Peyer's patch (tissue), 4 donors: ENCODE measurements around the gene NTN5.

Experiments
- POLR2A ChIP-seq, 2 donors: fragments of 450-650 bp; IDR thresholded peaks; one replicate each; pipeline ENCODE4 v1.5.1; 2017; ENCODE audit warnings: antibody characterized with exemption in 2 of 2, mild to moderate bottlenecking in 2 of 2, moderate library complexity in 2 of 2
- TF ChIP-seq, protein P1 (sequence below), 6 experiments: fragments of 450-650 bp in 4 of 6; fragments of 200-600 bp in 2 of 6; sonication (generic) in 1 of 6; IDR thresholded peaks; one replicate each; pipeline ENCODE4 v1.5.1; 2017 to 2019; ENCODE audit warnings: antibody characterized with exemption in 6 of 6, mild to moderate bottlenecking in 3 of 6, moderate library complexity in 1 of 6

DNA sequence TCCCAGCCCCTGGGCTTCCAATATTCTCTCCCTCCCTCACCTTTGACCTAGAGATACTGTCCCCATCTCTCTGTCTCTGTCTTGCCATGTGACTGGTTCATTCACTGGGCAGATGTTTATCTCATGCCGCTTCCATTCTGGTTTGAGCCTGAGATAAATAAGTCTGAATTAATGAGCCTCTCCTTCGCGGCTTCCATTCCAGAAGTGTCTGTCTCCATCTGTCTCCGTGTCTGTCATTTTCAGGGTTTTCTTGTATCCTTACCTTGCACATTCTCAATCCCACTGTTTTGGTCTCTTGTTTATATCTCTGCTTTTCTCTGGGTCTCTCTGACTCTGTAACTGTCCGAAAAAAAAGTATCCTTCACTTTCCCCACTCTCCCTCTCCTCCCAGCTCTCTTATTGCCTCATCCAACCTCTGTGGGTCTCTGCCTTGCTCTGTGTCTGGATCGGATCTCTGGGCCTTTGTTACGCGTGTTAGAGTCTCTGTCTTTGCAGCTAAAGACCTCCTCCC lies 49.2 kb downstream of the NTN5 start:
- TF ChIP-seq, protein P1, sequence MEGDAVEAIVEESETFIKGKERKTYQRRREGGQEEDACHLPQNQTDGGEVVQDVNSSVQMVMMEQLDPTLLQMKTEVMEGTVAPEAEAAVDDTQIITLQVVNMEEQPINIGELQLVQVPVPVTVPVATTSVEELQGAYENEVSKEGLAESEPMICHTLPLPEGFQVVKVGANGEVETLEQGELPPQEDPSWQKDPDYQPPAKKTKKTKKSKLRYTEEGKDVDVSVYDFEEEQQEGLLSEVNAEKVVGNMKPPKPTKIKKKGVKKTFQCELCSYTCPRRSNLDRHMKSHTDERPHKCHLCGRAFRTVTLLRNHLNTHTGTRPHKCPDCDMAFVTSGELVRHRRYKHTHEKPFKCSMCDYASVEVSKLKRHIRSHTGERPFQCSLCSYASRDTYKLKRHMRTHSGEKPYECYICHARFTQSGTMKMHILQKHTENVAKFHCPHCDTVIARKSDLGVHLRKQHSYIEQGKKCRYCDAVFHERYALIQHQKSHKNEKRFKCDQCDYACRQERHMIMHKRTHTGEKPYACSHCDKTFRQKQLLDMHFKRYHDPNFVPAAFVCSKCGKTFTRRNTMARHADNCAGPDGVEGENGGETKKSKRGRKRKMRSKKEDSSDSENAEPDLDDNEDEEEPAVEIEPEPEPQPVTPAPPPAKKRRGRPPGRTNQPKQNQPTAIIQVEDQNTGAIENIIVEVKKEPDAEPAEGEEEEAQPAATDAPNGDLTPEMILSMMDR (IDR thresholded peaks at IDR 0.05), result no peak
- TF ChIP-seq POLR2A (IDR thresholded peaks at IDR 0.05), result no peak
